HG03175 (cell line): Measurements from ENCODE around the gene ATOSB.

Experiments used
- ATAC-seq: cut with Tn5 transposase; IDR thresholded peaks from one replicate; pipeline ENCODE4 v1.9.1; 2021; ENCODE audit warnings: mild to moderate bottlenecking, moderate library complexity; ENCODE audit not compliant: unreplicated experiment

The ATOSB gene

DNA sequence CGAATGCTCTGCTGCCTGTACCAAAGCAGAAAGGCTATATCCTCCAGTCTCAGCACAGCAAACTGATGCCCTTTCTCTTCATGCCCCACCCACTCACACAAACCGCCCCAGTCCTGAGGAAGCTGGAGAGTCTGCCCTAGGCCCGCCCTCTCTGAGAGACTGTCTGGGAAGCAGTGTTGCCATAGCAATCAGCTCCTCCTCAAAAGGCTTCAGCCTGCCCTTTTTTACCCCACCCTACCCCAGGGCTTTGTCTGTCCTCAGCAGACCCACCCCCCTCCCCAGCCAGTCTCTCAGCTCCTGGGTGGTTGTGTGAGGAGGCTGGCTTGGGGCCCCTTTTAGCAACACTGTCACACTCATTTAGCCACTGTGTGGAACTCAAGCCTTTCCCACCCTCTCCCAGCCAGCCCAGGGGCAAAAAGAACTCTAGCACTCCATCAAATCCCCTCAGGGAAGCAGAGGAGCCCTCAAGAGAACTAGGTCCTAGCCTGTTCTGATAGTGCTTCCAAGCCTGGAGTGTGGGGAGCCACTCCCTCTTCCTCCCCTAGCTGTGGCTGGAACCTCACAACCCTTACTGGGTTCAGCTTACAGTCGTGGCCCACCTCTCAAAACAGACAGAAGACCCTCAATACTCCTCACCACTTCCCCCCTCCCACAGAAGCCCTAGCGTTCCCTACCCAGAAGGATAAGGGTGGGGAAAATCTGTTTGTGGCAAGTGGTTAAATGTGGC lies 1.4 kb downstream of the ATOSB start:
- no peak for ATAC-seq

DNA sequence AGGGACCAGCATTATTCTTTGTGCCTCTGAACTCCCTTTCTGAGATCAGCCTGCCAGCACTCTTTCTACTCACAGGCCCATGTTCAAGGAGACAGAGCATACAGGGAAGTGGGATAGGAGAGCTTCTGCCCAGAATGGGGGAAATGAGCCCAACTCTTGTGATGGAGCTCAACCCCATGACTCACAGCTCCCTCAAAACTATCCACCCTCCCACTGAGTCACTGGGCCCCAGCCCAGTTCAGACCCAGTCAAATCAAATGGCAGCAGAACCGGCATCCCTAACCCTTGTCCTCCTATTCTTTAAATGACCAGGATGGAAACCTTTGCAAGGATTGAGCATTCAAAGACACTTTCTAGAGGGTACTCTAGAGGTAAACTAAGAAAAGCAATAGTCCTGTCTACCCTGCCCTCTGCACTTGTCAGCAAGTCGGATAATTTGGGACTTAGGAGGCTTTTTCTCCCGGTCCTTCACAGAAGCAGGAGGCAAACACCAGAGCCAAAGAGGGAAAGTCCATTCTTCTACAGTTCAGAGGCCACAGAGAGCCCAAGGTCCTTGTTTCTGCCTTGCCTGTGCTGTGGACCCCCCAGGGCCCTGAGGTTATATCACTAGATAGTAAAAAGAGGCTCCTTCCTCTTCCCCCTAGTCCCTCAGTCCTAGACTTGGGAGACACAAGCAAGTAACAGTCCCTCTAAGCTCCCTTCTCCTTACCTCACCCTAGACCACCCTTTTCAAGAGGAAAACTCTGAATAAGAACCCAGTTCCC lies 3.2 kb downstream of the ATOSB start:
- ATAC-seq = no peak

DNA sequence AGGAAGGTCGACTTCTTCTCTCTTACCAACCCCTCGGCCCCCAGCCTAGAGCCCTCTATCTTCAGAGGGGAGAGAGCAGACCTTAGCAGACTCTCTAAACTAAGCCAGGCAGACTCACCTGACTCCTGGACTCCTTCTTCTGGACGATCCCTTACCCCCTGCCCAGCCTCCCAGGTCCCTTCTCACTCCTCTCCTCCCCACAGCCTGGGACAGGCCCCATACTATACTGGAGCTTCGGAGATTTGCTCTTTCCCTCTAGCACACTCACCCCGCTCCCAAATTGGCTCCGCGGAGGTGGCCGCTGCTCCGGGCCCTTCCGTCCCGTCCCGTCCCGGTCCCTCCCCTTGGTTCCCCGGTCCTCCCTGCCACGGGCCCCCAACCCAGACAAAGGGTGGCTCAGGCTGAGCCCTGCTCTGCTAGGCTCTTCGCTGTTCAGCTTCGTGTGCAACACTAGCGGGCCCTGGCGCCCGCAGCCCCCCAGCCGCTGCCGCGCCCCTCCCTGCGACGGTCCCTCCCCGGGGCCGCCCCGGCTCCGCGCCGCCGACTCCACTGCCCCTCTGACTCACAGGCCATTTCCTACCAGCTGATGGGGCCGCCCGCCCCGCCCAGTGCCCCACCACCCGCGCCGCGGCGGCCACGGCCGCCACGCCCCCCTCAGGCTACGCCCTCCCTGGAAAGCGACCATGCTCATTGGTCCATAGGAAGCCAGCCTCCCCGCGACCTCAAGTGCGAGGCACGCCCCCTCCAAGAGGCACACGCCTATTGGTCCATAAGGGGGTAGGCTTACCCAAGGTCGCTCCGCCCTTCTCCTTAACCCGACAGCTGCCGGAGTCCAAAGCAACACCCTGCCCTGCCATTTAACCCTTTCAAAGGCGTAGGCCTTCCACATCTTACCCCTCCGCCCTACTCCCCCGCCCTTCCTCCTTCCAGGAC lies 4.4 kb downstream of the ATOSB start:
- ATAC-seq = peak; percentile 75

DNA sequence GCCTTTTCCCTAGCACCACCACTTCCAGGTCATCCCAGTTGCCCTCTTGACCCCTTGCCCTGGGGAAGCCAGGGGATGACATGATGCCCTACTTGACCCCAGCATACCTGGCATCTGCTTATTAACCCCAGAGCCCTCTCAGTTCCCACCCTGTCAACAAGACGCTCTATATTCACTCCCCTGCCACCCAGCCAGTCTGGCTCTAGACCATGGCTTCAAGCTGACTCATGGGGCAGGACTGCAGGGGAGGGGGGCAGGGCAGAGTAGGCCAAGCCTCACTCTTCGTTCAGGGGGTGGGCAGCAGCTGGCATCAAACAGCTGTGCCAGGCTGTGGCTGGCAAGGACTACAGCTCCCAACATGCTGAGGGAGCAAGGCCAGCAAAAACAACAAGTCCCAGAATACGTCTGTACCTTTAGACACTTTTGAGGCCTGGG lies 5.3 kb downstream of the ATOSB start:
- ATAC-seq = no peak

DNA sequence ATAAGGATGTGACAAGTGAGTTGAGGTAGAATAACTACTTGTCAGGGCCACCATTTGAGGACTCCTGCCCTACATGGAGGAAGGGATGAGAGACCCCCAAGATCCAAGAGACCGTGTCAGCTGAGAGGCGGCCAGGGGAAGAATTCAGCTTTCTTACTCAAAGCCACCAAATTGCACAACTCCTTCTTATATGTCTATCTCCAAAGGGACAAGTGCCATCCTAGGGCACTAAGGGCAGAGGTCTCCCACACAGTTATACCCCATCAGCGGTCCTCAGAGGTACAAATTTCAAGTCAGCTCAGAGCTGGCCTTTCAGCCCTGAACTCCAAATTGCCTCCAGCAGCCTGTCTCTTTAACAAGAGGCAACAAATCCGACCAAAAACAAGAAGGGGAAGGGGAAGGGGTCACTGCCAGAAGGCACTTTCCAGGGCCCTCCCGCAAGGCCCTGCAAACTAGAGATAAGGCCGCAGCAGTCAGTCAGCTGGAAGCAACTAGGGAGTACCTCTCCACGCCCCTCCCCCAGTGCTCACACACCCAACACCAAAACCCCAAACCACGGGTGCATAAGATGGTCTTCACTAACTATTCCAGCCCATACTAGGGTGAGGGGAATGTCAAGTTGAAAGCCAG lies 6.6 kb downstream of the ATOSB start:
- no peak for ATAC-seq

DNA sequence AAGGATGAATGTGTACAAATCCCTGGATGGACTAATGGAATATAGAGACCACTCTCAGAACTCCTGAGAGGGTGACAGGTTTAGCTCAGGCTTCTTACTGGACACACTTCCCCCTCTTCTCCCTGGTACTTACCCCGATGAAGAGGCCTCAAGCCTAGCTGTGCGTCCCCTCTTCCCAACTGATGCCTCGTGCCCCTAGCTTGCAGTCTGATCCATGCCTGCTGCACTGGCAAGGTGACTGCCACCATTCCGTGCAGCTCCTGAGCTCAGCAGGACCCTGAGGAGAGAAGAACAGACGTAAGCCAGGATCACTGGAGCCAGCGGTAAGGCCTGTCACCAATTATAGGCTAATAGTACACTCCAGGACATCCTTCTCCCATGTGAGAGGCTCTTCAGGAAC lies 7.2 kb downstream of the ATOSB start:
- ATAC-seq = no peak

DNA sequence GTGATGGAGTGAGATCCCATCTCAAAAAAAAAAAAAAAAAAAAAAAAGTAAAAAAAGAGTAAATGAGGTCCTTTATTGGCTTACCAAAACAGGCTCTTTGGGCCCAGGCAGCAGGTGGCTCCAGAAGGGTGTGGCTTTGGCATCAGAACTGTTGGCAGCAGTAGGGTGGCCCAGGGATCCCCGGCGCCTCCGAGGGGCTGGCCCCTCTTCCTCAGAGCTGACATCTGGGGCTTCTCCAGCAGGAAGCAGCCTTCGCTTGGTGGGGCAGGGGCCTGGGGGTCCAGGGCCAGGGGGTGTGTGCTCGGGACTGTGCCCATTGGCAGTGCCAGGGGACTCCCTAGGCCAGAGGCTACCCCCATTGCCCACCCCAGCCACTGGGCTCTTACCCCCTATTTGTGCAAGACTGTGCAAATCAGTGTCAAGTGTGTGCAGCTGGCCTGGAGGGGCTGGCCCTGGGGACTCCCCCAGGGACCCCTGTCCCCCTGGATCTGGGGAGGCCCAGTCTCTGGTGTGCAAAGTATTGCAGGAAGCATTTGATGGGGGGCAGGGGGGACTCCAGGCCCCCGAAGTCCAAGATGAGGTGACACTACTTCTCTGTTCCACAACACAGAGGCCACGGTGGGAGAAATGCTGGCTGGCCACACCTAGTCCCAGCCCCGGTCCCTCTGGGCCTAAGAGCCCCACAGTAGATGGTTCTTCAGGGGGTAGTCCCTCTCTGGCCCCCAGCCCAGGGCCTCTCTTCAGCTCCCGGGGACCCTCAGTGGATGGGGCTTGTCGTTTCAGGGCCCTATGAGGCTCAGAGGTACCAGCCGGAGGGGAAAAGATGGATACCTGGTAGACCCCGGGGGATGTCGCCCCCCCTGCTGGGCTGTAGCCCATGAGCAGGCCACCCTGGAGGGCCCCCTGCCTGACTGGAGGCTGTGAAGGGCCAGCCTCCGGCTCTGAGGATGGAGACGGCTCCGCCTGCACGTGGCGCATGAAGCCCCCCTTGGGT lies 8.1 kb downstream of the ATOSB start:
- ATAC-seq = no peak

DNA sequence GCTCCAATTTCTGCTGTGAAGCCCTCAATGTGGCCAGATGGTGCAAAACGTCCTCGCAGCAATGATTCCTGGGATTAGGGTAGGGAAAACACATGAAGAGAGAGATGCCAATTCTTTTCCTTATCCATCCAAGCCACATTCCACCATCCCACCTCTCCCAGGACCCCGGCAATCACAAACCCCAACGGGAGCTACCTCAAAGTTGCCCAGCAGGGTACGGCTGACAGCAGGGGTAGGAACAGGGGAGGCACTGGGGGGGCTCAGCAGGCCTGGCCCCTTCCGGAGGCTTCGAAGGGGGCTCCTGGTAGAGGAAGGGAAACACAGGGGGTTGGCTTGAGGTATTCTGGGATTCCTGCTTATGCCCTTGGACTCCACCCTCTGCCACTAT lies 9.3 kb downstream of the ATOSB start:
- ATAC-seq = no peak

DNA sequence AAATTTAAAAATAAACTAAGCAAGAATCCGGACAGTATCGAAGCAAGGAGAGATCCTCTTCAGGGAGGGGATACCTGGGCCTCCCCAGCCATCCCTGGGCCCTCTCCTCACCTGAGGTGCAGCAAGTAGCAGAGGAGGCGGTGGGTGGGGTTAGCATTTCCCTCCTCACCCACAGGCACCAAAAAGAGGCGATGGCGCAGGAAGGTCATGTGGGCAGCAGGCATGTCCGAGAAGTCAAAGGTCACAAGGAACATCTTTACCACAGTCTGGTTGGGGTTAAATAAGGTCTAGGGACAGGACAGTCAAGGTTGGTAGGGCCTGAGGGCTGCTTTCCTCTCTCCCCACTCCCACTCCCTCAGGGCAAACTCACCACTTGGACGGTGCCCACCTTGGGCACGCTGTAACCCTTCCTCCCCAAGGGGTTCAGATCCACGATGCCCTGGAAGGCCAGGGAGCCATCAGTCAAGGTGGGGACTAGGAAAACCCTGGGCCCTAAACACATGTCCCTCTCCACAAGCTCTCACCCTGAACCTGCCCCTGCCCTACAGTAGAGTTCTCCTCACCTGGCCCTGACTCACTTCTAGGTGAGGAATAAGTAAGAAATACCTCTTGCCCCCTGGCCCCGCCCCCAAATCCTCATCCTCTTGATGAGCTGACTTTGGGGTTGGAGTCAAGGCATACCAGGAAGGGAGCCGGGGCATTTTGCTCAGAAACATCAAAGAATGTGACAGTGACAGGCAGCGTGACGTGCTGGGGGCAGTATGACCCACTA lies 9.9 kb downstream of the ATOSB start:
- ATAC-seq = no peak

DNA sequence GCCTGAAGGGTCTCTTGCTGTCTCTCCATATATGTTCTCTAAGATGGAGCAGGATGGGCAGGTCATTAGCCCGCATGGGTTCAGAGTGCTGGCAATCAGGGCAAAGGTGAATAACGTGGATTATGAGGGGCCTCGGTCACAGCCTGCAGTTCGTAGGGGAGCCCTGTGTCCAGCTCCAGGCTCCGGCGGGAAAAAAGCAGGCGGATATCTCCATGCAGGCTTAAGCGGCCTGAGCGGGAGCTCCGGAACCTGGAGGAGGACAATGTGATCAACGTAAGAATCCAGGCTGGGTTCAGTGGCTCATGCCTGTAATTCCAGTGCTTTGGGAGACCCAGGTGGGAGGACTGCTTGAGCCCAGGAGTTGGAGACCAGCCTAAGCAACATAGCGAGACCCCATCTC lies 10.5 kb downstream of the ATOSB start:
- no peak for ATAC-seq

DNA sequence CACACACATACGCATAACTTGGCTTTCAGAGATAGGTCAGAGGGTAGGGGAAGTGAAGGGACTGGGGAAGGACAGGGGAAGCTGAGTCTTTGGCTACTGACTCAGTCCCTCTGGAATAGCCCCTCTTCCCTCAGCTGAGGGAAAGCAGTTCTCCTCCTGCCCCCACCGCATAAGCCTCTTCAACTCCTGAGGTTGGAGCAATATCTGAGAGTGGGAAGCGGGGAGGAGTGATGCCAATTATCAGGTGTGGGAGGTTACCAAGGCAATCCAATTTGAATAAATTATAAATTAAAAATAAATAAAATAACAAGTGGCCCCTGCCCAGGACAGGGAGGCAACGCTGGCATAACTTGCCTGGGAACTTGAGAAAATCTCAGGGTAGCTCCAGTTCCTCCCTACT lies 11.1 kb downstream of the ATOSB start:
- ATAC-seq = no peak

DNA sequence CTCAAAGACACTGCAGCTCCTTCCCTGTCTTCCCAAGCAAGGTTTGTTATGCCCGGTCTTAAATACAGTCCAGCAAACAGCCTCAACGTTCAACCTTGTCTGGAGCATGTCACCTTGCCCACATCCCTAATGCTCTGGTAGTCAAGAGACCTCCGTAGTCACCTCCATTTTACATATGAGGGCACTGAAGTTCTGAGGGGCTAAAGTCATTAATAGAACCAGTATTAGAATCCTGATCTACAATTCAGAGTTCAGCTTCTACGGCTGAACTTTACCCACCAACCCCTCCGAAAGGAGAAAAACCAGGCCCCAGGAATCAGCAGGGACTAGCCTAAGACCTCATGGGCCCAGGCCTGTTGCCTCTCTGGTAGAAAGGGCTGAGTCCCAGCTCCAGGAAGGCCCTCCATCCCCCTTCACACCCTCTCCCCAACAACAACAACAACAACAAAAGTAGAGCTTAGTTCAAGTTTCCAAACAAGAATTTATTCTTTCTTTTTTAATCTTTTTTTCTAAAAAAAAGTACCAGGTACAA lies 11.9 kb downstream of the ATOSB start:
- no peak for ATAC-seq

DNA sequence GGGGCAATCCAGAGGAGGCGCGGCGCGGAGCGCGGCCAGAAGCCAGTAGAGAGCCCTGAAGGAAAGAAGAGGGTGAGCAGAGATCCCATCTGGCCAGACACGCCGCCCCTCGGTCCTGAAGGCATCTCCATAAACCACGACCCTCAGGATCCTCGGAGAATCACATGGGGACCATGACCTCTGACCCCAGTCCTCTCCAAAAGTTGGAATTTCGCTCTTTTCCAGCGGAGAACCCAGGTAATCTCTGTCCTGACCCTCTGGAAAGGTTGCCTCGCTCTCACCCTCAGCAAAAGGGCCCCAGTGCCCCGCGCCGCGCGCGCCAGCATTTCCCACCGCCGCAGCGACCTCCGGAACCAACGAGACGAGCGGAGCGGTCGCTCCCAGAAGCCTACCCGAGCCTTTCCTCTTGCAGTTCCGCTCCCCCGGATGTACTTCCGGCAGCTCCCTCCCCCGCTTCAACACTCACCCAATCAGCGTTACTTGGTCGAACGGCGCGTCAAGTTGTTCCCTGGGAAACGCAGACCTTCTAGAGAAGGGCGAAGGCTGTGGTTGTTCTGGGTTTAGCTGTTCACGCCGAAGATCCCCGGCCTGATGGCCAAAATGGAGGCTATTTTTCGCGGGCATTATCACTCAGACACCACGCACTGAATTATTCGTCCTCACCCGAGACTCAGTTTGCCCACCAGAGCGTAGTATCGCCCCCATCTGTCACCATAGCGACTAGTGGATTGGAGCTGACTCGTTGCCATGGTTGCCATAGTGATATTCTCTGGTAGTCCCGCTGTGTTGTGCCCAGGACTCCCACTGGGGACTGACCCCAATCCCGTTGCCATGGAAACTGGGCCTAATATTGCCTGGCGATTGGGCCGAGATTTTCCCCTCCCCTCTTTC lies 12.6 kb downstream of the ATOSB start, which contains the start of gene STOML2:
Gene STOML2 (minus strand): TSS at position 363 of the 891 bp plus-strand sequence. CDS start 37 bp downstream, at position 326.
- ATAC-seq = peak; percentile 90

DNA sequence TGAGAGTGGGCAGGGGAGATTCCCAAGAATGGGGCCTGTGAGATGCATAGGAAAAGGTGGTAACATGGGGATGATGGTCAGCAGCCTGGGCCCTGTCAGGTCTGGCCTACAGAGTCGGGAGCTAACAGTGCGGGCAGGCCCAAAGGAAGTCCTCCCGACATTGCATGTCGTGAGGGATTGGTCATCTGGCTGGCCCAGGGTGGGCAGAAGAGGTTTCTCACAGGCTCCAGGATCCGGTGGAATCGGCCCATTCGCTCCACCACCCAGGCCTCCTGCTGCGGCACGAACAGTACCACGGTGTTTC lies 13.2 kb downstream of the ATOSB start:
- ATAC-seq = no peak

DNA sequence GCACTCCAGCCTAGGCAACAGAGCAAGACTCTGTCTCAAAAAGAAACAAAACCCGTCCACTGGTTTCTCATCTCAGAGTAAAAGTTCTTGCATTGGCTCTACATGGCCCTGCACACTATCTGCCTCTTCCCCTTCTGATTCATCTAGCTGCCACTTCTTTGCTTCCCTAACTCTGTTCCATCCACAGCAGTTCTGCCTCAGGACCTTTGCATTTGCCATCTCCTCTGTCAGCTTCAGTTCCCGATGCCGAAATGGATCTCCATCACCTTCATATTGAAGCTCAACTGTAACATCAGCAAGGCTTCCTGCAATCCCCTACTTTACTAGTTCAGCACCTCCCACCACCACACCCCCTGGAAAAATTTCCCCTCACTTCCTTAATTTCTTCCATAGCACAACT lies 18.1 kb downstream of the ATOSB start:
- ATAC-seq = no peak

DNA sequence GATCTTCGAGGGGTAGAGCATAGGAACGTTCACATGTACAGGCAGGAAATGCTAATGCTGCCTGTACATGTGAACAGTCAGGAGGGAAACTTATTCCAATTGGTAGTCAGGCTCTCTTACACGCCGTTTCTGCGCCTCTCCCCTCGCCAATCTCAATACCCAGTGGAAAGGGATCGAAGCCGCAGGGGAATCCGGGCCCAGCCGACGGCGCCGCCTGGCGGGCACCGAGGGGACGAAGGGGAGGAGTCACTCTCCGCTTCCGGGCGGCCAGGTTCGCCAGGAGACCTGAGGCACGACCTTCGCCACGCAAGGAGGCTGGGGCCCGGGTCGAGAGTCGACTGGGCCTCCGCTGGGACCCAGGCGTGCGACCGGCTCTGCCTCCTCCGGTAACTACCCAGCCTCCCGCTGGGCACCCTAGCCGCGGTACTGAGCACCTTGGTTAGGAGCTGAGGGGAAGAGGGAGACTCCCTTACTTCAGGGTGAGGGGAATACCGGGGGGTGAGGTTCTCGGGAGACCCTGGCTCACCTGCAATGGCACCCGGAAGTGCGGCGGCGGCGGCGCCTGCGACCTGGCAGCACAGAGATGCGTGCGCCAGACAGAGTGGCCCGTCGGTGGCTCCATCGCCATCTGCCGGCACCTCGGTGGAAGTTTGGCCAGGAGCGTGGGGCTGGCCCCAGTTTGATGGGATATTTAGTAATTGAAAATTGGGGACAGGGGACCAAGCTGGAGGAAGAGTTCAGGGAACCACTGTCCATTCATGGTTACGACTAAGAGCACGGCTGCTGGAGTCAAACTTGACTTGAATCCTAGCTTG lies 19.4 kb downstream of the ATOSB start, which contains the start of gene PIGO:
Gene PIGO (minus strand): TSS at position 557 of the 815 bp plus-strand sequence. CDS start 1,026 bp downstream, outside the sequence.
- ATAC-seq = peak; percentile 92

DNA sequence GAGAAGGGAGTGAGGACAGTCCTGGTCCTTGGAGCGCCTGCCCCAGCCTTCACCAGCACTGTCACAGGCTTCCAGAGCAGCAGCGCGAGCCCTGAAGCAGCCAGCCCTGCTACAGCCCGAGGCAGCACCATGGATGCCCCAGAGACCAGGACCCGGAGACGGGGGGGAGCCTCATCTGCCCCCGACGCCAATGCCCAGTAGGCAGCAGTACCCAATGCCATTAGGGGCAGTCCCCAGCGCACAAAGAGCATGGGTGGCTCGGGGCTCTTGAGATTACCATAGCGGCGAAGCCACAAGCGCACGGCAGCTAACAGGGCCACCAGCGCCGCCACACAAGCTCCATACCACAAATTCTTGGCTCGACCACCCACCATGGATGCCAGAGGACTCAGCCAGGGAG lies 24.1 kb downstream of the ATOSB start:
- ATAC-seq = no peak
